Activated T-cell treated with anti-CD3 and anti-CD28 coated beads for 1 hour (primary cell): ENCODE measurements around the gene PPFIA2.

ENCODE experiments used
- DNase-seq: peaks from one replicate; pipeline ENCODE4 v3.0.0-alpha.2; 2020; ENCODE audit warnings: low read depth

PPFIA2 gene

DNA sequence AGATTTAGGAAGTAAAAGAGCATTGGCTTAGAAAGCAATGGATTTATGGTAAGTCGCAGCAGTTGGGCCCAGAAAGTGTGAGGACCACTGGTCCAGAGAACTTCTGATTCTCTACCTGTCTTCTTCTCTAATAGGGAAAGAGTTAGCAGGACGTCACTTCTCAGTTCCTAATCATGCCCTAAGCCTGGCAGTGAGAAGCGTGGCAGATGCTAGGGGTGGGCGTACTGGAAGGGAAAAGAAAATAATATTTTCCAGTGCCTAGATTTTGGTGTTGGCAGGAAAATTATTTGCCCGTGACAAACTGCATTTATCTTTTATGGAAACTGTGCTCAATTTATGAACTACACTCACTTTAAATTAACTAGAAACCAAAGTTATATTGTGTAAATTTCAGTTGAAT is 212.3 kb downstream of the PPFIA2 start:
- no peak for DNase-seq

DNA sequence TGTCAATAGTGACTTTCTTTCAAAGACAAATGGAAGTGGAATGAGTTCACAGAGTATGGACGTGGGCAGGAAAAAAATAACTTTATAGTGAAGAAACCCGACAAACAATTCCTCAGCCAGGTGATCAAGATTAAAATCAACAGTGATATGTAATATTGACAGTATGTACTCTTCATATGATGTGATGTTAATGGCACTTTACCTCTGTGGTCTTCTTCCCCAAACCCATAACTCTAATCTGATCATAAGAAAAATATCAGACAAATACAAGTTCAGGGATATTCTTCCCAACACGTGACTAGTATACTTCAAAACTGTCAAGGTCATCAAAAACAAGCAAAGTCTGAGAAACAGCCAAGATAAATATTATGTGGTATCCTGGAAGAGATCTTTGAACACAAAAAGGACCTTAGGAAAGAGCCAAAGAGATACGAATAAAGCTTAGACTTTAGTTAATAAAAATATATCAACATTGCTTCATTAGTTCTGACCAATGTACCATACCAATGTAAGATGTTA is 215.5 kb downstream of the PPFIA2 start:
- no peak for DNase-seq

DNA sequence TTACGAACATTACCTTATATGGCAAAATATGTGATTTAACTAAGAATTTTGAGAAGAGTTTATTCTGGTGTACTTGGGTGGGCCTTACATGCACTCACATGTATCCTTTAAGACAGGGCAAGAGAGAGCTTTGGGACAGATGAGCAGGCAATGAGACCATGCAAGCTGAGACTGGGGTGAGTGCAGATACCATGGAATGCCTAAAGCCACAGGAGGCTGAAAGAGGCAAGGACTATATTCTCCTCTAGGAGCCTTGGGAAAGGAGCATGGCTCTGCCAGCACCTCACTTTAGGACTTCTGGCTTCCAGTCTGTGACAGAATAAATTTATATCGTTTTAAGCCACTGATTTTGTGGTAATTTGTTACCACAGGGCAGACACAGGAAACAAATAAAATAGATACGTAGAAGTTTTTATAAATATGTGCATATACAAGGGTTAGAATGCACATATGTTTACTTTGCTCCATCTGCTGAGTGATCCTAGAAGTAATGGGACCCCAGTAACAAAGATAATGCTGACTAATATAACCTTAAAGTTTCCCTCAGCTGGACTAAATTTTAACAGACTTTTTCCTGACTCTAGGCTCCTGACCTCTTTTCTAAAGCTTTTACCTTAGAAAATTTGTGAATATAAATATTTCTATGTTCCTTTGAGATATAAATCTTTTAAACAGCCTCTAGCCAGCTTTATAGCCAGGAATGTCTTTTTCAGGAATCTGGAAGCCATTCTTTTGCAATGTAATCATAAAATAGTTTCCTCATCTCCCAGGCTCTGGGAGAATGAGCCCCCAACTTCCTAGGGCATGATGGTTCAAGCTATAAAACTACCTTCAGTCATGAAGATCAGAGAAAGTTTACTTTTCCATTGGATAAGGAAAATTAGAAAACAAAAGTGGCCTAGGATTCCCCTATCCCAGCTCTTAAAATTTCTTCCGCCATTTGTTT is 216.8 kb downstream of the PPFIA2 start:
- DNase-seq: no peak

DNA sequence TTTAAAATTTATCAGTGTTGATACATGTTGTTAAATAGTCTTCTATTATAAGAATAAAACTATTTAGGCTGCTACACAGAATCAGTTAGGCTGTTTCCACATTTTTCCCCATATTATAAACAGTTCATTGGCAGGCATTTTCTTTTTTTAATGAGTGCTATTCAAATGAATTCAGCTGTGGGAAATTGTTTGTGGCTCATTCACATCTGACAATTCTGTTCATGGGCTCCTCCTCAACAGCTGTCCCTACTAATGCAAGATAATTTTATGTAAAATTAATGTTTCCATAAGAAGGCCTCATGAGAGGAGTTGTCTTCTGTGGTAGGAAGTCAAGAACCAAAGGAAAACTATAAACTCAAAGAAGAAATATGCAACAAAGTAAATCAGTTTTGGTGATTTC is 218.0 kb downstream of the PPFIA2 start:
- no peak for DNase-seq

DNA sequence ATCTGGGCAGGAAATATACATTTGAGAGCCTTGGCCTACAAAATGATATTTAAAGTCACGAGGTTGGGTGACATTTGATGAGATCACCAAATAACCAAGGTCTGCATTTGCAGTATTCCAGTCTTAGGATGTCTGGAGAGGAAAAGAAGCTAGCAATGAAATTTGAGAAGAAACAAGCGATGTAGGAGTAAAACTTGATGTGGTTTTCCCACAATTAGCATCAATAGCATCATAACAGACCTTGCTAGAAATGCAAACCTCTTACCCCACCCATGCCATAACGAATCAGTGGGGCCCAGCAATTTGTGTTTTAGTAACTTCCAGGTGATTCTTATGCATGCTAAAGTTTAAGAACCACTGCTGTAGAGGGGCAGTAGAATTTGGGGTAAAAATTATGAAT is 219.9 kb downstream of the PPFIA2 start:
- DNase-seq: no peak

DNA sequence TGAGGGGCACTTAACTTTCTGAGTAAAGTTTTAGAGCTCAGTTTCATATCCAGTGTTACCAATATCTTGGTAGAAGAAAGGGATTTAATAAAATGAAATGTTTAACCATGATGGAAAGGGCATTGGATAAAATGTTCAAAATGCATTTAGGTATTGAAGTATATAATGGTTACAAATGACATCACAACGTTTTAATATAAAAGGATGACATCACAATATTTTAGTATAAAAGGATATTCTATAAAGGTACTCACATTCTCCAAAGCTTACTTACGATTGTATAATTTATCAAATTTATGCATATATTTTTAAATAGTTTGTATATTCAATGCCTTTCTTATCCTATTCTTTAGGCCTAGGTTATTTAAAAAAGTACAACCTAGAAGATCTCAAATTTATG is 226.1 kb downstream of the PPFIA2 start:
- DNase-seq: no peak

DNA sequence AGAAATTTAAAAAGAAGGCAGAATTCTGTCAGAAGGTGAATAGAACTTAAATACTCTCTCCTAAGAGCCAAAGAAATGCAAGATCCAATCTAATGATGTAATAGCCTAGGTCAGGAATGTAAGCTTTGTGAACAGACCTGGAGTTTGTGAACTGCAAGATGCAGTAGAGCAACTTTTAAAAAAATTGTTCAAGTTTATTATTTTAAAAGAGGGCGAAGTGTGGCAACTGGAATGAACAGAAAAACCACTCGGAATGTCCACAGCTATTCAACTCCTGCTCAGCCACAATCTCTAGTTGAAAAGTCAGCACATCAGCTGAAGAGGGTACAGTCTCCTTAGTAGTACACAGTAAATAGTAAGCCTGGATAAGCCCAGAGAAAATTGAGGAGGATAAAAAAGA is 228.8 kb downstream of the PPFIA2 start:
- DNase-seq: no peak

DNA sequence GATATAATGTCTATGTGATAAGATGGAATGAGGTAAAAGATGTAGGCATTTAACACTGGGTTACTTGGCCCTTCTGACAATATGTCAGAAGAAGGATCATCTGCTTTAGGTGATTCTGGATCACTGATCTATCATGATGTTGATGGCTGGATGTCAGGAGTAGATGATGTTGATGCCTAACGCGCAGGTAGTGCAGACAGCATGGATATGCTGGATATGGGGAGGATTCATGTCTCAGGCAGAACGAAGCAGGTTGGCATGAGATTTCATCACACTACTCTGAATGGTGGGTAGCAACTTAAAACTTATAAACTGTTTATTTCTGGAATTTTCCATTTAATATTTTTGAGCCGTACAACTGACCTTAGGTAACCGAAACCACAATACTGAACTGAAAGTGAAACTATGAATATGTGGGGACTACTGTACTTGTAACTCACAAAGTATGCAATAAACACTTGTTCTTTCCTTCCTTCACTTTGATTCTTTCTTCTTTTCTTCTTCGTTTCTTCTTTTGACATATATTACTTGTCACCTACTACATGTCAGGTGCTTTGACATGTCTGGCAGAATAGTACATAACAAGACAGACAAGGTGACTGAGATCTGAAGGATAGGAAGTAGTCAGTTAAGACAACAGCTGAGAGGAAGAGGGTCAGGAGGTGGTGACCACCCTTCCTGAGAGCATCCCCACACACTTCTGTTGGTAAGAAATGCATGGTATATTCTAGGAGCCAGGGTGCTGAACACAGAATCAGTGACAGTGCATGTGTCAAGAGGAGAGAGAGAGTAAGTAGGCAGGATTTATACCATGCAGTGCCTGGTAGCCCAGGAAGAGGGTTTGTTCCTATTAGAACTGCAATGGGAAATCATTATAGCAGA is 238.8 kb downstream of the PPFIA2 start:
- DNase-seq: no peak

DNA sequence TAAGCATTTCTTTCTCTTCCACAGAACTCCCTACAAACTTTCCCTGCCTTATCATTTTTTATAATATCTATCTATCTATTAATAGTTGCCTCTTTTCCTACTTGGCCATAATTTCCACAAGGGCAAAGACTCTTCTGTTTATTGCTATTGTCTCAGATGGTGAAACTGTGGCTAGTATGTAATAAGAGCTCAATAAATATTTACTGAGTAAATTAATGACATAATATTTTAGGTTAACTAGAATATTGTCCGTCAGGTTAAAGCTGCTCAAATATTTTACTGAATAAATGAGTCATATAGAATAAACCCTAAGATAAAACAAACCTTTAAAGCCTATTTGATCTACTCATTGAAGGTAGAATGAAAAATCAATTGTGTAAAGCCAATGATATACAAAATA is 240.5 kb downstream of the PPFIA2 start:
- no peak for DNase-seq

DNA sequence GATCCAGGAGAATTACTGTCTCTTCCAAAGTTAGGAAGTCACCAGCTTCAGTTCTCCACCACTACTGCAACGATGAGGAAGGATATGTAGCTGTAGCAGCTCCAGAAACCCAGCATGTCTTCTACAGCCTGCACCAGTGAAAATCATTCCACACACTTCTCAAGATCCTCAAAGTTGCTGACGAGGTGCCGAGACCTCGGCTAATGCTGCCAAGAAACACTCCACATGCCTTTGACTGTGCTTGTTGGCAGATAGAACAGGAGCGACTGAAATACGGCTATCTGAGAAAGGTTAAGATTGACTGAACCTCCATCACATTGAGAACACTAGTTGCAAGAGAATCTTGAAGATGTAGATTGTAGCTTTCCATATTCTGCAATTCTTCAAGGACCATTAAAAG is 241.9 kb downstream of the PPFIA2 start:
- no peak for DNase-seq

DNA sequence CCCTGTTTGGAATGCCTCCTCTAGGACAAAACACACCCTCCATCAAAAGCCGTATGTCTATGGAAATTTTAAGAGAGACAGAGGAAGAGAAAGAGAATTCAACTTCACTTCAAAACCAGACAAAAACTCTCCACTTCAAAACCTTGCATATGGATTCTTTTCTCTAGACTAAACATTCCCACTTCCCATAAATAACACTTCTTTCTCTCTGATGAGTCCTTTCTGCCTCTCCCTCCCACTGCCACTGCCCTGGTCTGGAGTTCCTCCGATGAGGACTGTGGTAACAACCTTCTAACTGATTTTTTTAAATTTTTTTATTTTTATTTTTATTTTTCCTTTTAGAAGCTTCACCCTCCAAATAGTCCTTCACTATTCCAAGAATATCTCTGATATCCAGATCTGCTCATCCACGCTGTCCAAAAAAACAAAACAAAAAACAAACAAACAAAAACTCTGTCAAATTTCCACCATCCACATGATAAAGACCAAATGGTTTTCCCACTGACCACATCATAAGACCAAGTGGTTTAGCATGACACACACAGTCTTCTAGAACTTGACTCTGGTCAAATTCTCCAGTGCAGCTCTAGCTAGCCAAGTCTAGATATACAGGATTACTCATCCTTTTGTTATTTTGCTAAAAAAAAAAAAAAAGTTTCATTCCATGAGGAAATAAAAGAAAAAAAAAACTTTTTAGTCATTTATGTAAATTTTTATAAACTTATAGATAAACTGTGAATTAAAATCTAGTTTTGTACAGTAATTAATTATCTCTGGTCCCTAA is 256.0 kb downstream of the PPFIA2 start:
- DNase-seq: no peak

DNA sequence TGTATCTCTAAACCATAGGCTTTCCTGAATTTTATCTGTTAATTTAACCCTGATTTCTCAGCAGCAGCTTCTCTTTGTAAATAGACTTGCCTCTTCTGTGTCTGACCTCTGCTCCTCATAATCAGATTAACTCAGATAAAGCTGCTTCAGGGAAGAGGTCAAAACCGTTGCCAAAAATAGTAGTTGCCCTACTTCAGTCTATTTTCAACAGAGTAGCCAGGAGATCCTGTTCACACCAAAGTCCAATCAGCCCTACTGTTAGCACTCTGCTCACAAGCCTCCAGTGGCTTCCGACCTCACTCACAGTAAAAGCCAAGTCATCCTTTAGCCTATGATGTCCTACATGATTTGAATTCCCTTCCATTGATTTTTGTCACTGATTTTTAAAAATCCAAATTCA is 258.4 kb downstream of the PPFIA2 start:
- DNase-seq: no peak

DNA sequence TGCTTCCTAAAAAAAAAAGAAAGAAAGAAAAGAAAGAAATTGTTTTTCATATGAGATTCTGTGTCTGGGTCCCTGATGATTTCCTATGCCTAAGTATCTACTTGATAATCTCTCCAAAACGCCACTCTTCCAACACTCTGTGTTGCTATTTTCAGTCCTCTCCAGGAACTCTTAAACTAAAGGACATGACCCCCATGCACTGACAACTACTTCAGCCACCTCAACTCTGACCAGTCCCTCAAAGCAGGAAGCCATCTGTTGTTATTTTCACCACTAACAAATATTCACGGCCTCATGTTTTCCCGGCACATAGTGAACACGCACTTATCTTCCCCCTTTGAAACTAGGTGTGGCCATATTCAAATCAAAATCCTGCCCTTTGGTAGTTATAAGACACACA is 259.3 kb downstream of the PPFIA2 start:
- DNase-seq: no peak

DNA sequence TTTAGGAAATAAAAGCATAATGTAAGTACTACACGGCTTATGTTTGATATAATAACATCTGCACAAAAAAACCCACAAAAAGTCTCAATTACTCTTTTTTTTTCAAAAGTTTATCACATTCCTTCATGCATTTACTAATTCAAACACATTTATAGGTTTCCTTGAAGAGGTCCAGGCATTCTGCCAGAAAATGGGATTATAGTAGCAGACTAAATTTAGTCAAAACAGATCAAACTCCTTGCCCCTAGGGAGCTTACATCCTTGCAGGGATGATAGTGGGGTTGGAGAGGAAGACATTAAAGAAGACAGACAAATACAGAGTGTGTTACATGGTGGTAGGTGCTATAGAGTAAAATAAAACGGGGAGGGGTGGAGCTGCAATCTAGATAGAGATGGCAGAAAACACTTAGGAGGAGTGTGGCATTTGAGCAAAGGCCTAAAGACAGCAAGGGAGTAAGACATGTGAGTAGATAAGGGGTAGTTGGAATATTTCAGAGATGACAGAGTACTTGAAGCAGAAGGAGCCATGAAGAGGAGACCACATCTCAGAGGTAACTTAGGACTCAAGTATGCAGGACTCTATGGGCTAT is 266.9 kb downstream of the PPFIA2 start:
- no peak for DNase-seq

DNA sequence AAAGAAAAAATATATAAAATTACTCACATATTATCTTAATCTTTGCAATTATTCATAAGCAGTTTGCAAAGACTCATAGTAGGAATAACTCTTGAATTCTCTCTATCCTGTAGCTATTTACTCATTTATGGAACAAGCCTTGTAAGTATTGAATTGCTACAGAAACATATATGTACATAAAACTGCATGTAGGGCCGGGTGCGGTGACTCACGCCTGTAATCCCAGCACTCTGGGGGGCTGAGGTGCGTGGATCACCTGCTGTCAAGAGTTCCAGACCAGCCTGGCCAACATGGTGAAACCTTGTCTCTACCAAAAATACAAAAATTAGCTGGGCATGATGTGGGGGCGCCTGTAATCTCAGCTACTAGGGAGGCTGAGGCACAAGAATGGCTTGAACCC is 286.2 kb downstream of the PPFIA2 start:
- no peak for DNase-seq

DNA sequence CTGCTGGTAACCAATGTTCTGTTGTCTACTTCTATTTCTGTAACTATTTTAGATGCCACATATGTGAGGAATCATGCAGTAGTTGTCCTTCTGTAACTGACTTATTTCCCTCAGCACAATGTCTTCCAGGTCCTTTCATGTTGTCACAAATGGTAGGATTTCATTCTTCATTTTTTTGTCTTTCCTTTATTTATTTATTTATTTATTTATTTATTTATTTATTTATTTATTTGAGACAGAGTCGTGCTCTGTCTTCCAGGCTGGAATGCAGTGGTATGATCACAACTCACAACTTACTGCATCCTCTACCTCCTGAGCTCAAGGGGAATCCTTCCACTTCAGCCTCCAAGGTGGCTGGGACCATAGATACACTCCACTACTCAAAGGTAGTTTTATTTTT is 288.2 kb downstream of the PPFIA2 start:
- DNase-seq: no peak

DNA sequence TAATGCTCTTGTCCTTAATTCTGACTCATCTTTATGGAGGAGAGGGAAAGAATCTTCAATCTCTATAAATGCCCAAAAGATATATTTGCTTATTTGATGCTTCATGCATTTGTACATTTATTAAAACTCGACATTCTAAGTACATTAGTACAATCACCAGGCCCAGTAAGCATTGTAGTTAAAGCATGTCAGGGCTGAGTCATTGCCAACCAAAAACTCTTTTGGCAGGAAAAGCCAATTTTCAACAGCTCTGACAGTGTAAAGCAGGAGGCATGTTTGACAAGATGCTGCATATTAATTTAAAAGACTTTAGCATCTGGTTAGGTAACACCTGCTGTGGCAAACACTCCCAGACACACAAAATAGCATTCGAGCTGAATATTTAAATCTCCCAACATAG is 290.9 kb downstream of the PPFIA2 start:
- no peak for DNase-seq

DNA sequence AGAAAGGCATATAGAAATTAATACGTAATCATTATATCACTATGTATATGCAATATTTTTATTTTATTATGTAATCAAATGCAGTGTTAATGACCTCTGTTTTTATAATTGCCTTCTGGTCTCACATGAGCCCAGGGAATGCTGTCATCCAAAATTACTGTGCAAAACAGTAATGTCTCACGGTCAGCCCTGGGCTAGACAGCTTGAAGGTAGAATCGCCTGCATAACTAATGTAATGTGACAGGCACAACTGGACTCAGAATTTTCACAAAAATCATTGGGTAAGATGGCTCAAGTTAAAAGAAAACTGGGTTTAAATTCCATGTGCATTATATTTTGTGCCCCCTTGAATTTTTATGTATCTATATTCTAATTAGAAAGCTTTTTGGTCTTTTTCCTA is 293.3 kb downstream of the PPFIA2 start:
- no peak for DNase-seq

DNA sequence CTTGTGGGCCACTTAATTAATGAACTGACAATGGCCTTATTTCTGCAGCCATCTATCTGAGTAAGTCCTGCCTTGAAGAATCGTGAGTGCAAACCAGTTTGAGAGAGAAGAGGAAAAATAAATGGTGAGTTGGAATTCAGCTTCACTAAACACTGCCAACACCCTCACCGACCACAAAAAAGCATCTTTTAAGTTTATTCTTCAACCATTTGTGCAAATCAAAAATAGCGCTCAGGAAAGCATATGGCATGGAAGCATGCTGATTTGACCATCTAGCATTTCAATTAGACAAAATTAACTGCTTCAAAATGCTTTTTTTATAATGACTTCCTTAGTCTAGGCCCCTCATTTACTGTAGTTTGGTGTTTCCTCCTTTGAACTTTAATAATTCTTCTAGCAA is 294.0 kb downstream of the PPFIA2 start:
- DNase-seq: no peak

DNA sequence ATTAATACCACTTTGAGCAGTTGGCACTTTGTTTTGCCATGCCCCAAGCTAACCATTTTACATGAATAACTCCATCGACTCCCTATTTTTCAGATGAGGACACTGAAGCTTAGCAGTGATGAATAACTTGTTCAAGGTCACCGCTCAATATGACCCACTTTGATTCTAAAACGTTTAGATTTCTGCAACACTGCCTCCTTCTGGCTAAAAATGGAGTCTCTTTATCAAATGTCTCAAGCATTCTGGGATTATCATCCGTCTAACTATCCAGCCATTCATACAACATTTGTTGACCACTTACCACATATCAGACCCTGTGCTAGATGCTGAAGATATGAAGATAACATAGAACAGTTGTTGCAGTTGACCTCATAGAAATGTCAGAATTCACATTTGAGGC is 298.0 kb downstream of the PPFIA2 start:
- no peak for DNase-seq

DNA sequence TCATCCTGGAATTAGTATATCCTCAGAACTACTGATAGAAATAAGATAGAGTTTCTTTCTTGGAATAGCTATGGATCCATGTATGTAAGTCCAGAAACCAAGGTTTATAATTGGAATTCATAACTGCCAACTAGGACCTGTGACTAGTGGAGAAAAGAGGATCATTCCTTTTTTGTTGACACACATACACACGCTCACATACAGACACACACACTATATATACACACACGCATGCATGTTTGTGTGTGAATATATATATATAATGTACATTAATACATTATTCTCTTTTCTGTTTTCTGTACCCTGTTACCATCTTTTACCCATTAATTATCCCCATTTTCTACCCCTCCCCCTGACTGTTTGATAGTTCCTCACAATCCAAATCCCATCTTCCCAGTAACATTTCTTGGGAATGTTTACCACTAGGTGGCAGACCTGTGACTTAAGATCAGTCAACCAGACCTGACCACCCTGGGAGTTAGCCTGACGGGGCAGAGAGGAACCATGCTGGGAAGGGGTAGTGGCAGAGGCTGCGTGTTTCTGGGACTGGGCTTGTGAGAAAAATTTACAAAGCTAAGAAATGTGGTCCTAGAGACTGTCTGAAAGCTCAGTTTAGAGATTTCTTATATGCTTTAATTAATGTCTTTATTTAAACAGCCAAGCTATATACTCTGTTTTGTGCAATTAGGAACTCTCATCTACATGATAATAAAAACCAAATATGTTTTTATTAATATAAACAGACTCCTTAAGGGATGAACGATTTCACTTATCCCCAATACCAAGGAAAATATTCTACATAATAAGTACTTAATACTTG is 308.0 kb downstream of the PPFIA2 start:
- DNase-seq: no peak
